Fibroblast of pulmonary artery (primary cell): Measurements from ENCODE around the gene ASL.
"Not testable (repeated sequence)": the region's sequence is repeated elsewhere in the genome, so short reads cannot be mapped to it uniquely, and the experiment has no call there.

Experiments
- DNase-seq: peaks from one replicate; pipeline ENCODE4 v3.0.0-alpha.2; 2010; ENCODE audit warnings: low read depth
- H3K4me3 ChIP-seq: replicated peaks from 2 replicates; pipeline ENCODE4 v1.5.1; 2011; ENCODE audit warnings: low read depth, mild to moderate bottlenecking, control low read depth, low read length, moderate library complexity
- TF ChIP-seq, protein P1 (sequence below): IDR thresholded peaks from 2 replicates; pipeline ENCODE4 v1.5.1; 2011; ENCODE audit warnings: mild to moderate bottlenecking, control low read depth, low read length, inconsistent platforms; ENCODE audit errors: missing control alignments

ASL gene

DNA sequence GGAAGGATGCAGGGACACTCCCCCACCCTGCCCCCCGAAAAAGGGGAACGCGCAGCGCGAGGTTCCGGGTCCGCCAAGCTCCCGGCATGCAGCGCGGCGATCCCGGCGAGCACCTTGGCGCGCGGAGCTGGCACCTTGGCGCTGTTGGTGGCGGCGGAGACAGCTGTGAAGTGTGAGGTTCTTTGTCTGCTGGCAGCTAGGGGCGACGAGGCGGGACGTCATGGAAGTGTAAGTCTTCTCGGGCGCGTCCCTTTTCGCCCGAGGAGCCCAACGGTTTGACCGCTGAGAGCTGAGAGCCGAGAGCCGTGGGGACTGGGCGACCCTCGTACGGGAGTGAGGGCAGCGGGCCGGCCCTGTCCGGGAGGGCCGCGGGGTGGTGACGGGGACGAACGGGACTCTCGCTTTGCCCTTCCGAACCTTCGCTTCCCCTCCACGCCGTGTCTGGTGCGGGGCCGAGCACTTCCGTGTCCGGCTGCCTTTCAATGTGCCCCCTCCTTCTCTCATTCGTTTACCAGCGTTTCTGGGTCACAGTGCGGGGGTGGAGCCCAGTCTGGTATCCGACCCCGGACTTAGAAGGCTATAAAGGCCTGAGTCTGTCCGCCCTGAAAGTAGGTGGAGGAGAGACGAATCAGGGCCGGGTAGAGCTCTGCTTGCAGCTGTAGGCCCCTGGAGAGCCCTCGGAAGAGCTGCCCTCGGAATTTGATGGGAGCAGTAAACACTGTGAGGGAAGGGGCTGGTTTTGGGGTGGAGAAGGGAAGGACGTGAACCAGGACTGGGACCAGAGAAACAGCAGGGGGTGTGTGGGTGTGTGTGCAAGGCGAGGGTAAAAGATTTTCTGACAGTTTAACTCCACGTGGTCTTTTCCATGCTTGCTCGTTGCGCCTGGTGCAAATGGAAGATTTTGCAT lies 39.4 kb downstream of the ASL start, which contains the start of gene CRCP:
TSS of gene CRCP (plus strand) at position 105 of the 907 bp plus-strand sequence. CDS start at position 221, 116 bp downstream.
- H3K4me3 ChIP-seq, result peak within 1 kb of the TSS; percentile 85
- TF ChIP-seq, protein P1, sequence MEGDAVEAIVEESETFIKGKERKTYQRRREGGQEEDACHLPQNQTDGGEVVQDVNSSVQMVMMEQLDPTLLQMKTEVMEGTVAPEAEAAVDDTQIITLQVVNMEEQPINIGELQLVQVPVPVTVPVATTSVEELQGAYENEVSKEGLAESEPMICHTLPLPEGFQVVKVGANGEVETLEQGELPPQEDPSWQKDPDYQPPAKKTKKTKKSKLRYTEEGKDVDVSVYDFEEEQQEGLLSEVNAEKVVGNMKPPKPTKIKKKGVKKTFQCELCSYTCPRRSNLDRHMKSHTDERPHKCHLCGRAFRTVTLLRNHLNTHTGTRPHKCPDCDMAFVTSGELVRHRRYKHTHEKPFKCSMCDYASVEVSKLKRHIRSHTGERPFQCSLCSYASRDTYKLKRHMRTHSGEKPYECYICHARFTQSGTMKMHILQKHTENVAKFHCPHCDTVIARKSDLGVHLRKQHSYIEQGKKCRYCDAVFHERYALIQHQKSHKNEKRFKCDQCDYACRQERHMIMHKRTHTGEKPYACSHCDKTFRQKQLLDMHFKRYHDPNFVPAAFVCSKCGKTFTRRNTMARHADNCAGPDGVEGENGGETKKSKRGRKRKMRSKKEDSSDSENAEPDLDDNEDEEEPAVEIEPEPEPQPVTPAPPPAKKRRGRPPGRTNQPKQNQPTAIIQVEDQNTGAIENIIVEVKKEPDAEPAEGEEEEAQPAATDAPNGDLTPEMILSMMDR, result peak; percentile 64
- peak; percentile 78 for DNase-seq

DNA sequence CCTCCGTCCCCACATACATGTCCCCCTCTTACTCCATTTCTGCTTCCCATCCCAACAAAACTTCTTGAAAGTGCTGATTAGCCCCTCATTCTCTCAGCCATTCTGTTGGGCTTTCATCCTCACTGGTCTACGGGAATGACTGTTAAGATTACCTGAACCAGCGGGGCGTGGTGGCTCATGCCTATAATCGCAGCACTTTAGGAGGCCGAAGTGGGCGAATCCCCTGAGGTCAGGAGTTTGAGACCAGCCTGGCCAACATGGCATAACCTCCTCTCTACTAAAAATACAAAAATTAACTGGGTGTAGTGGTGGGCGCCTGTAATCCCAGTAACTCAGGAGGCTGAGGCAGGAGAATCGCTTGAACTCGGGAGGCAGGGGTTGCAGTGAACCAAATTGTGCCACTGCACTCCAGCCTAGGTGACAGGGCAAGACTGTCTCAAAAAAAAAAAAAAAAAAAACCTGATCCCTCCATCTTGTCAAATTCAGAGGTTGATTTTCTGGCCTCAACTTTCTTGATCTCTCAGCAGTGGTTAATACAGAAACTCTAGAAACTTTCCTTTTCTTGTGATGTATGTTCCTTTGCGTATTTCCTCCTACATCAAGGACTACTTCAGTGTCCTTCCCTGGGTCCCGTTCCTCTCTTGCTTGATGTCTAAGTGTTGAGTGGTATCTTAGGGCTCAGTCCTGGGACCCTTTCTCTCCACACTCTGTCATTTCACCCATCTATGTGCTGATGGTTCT lies 41.2 kb downstream of the ASL start:
- not testable (repeated sequence) for DNase-seq

DNA sequence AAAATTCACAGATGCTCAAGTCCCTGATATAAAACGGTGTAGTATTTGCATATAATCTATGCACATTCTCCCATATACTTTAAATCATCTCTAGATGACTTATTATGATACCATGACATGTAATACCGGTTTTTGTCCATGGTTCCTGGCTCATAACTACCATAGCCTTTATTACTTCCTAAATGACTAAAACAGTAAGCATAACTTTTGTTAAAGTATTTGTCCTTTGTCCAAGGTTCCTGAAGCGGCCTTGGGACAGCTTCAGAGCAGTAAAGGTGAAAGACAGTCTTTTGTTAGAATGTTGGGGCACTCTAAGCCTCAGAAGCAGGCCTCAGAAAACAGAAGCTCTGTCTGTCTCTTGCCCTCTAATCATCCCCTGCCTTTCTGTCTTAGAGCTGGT lies 43.0 kb downstream of the ASL start:
- TF ChIP-seq, protein P1, result no peak
- DNase-seq, result no peak
- H3K4me3 ChIP-seq, result no peak overlapping the region

More for the DNA sequence above, 41.2 kb downstream of the ASL start:
- H3K4me3 ChIP-seq, result not testable (repeated sequence)

DNA sequence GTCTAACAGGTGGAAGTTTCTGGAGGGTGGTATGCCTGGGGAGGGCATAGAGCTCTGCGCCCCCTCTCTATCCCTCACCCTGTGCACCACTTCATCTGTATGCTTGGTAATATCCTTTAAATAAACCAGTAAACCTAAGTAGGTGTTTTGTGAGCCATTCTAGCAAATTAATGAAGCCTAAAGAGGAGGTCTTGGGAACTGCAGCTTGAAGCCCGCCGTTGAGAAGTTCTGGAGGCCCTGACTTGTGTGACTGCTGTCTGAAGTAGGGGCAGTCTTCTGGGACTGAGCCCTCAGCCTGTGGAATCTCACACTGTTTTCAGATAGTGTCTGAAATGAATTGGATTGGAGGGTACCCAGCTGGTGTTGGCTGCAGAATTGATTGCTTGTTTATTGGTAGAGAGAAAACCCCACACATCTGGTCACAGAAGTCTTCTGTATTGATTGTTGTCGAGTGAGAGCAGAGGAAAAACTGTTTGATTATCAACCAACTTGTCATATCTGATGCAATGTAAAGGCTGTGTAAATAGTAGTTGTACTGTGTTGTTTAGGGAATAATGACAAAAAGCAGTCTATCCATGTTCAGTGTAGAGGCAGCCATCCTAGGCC lies 43.7 kb downstream of the ASL start:
- no peak overlapping the region for H3K4me3 ChIP-seq
- TF ChIP-seq, protein P1, result no peak
- DNase-seq, result no peak

DNA sequence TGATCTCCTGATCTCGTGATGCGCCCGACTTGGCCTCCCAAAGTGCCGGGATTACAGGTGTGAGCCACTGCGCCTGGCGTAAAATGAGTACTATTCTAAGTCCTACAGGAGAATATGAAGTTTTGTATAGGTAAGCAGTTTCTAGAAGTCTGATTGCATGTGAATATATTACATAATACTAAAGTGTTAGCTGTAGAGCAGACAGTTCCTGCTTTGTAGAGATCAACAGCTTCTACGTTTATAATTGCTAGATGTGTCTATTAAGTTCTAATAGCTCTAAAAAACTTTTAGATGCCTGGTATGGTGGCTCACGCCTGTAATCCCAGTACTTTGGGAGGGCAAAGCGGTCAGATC lies 47.5 kb downstream of the ASL start:
- DNase-seq, result no peak
- H3K4me3 ChIP-seq, result no peak overlapping the region
- TF ChIP-seq, protein P1, result no peak

DNA sequence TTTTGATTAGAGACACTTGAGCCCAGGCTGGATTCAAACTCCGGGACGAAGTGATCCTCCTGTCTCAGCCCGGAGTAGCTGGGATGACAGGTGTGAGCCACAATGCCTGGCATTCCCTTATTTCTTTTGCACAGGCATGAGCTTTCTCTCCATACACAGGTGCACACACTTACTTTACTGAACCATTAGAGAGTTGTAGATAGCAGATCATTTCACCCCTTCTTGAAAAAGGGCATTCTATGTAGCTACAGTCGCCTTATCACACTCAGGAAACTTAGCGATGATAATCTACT lies 48.9 kb downstream of the ASL start:
- not testable (repeated sequence) for DNase-seq, H3K4me3 ChIP-seq

DNA sequence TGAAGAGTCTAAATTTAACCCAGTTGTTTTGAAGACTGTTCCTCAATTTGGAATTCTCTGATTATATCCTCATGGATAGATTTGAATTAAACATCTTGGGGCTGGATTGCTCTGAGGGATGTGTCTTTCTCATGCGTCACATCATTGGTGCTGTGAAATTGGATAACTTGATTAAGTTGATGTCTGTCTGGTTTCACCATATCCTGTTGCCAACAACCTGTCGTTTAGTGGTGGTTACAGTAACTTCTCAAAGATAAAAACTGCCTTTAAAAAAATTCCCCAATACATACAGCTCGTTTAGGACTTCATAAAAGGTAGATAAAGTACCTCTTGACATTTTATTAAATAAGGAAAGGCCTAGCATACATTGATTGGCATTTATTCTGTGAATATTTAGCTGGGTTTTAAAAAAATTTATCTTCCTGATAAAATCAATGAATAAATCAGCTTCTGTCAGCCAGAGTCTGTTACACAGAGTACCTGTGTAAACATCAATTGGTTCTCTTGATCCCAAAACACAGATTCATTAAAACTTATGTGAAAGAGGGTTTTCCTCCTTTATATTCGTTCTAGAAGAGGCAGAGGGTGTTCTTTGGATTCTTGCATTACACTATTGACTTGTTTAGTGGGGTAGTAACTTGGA lies 49.6 kb downstream of the ASL start:
- H3K4me3 ChIP-seq, result no peak overlapping the region
- DNase-seq, result no peak
- TF ChIP-seq, protein P1, result no peak

DNA sequence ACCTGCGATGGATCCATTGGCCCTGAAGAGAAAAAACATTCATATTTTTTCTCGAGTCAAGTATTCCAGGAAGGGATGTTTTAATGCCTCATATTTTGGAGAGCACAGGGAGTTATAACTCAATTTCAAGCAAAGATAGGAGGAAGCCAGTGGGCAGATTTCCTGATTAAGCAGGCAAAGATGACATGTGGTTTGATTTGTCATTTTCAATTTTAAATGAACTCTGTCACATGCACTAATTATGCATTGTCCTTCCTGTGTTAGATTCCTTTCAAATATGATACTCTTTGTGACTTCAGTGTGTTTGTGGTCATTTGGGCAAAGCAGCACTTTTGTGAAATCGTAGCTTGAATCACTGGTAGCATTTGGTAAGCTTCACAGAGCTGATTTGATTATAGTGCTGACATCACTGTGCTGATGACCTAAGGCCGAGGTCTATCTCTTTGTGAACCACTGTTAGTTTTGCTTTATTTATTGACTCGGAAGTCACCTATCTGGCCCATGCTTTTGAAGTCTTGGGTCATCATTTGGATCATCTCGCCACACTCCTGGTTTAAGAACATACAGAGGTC lies 50.2 kb downstream of the ASL start:
- not testable (repeated sequence) for DNase-seq, H3K4me3 ChIP-seq

DNA sequence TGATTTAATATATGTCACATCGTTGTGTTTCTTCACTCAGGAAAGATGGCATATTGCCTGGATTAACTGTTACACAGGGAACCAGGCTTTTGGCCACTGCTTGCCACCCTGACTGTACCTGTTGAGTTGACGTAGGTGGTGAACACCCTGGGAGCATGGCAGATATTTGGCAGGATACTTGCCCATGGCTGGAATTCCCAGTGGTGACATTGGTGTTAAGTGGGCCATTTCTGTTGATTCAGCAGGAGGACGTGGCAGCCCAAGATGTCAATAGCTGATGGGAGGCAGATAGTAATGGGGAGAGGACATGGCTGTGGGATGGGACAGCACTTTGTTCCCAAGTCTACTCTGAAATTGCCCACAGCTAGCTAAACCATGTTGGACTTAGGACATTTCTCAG lies 51.6 kb downstream of the ASL start:
- DNase-seq, result not testable (repeated sequence)

More for the DNA sequence above, 51.6 kb downstream of the ASL start:
- not testable (repeated sequence) for H3K4me3 ChIP-seq
